Activated T-cell treated with anti-CD3 and anti-CD28 coated beads, Interleukin-2, amount 50 U/mL, for 72 hours (primary cell): Measurements from ENCODE around the gene ACACB. TPM values are rescaled to one million over a fixed set of nuclear protein-coding genes. Genes with fewer than 3 reads are reported as not detected.
"Not testable (repeated sequence)": the region's sequence is repeated elsewhere in the genome, so short reads cannot be mapped to it uniquely, and the experiment has no call there.

Source experiments
- ATAC-seq, 2 donors: fragments of 150-1000 bp; cut with Tn5 transposase; replicated peaks in 1 of 2; 2 replicates each; pipeline ENCODE4 v1.10.0; 2021; ENCODE audit warnings: moderate library complexity in 2 of 2, mild to moderate bottlenecking in 1 of 2
- DNase-seq, 2 donors: peaks; one replicate each; pipeline ENCODE4 v3.0.0; 2021 to 2022; ENCODE audit warnings: mixed read lengths in 1 of 2
- H3K27ac Mint-ChIP-seq: one replicate; pipeline ENCODE4 v1.8.0; 2022; ENCODE audit warnings: mild to moderate bottlenecking, moderate library complexity, mixed read lengths
- H3K27me3 Mint-ChIP-seq: one replicate; pipeline ENCODE4 v1.8.0; 2022; ENCODE audit warnings: low read depth, mixed read lengths
- H3K36me3 Mint-ChIP-seq, 2 donors: one replicate each; pipeline ENCODE4 v1.8.0; 2022; ENCODE audit warnings: mixed read lengths in 2 of 2, mild to moderate bottlenecking in 1 of 2; ENCODE audit not compliant: insufficient read depth in 2 of 2
- H3K4me1 Mint-ChIP-seq: one replicate; pipeline ENCODE4 v1.8.0; 2022; ENCODE audit warnings: low read depth, mixed read lengths
- H3K4me3 Mint-ChIP-seq, 2 donors: one replicate each; pipeline ENCODE4 v1.8.0; 2022; ENCODE audit warnings: mild to moderate bottlenecking in 2 of 2, mixed read lengths in 2 of 2, moderate library complexity in 2 of 2
- H3K9me3 Mint-ChIP-seq, 2 donors: one replicate each; pipeline ENCODE4 v1.8.0; 2022; ENCODE audit warnings: mixed read lengths in 2 of 2
- total RNA-seq, 2 donors: library from RNA; stranded (reverse); gene quantifications; one replicate each; pipeline ENCODE4 v1.2.3, GENCODE V29; 2022

ACACB gene
- total RNA-seq, 2 donors from 2014 or later: 10.2 to 12.2 TPM

GRCh38 chr12:109157986-109158385 lies 41.6 kb downstream of the ACACB start:
- ATAC-seq: no peak
- DNase-seq: no peak
- peaks cover 18% of the 10 kb centered on the region for H3K4me1 Mint-ChIP-seq
- no peaks in the 10 kb centered on the region for H3K27me3 Mint-ChIP-seq
- no peaks in the 10 kb centered on the region for H3K9me3 Mint-ChIP-seq
- H3K36me3 Mint-ChIP-seq: no peaks in the 10 kb centered on the region
- H3K27ac Mint-ChIP-seq: no peak overlapping the region
- H3K4me3 Mint-ChIP-seq: no peak overlapping the region

GRCh38 chr12:109160433-109160832 lies 44.0 kb downstream of the ACACB start:
- Mint-ChIP-seq H3K36me3 (no peaks in the 10 kb centered on the region), H3K27ac (no peak overlapping the region), H3K9me3 (no peaks in the 10 kb centered on the region), H3K27me3 (no peaks in the 10 kb centered on the region), H3K4me1 (peaks cover 2% of the 10 kb centered on the region), H3K4me3 (no peak overlapping the region)
- DNase-seq (no peak), ATAC-seq (no peak)

- ATAC-seq (no peak), DNase-seq (no peak)
- Mint-ChIP-seq H3K4me1 (no peaks in the 10 kb centered on the region), H3K36me3 (no peaks in the 10 kb centered on the region), H3K27ac (no peak overlapping the region), H3K4me3 (no peak overlapping the region), H3K9me3 (no peaks in the 10 kb centered on the region), H3K27me3 (no peaks in the 10 kb centered on the region)
These were observed 44.5 kb downstream of the ACACB start for GRCh38 chr12:109160873-109161272.

GRCh38 chr12:109162551-109162950 lies 46.2 kb downstream of the ACACB start:
- H3K9me3 Mint-ChIP-seq: no peaks in the 10 kb centered on the region
- no peak overlapping the region for H3K4me3 Mint-ChIP-seq
- no peaks in the 10 kb centered on the region for H3K27me3 Mint-ChIP-seq
- H3K36me3 Mint-ChIP-seq: no peaks in the 10 kb centered on the region
- no peaks in the 10 kb centered on the region for H3K4me1 Mint-ChIP-seq
- DNase-seq: no peak
- ATAC-seq: no peak
- H3K27ac Mint-ChIP-seq: no peak overlapping the region

GRCh38 chr12:109163167-109163566 lies 46.8 kb downstream of the ACACB start:
- H3K4me1 Mint-ChIP-seq: no peaks in the 10 kb centered on the region
- no peaks in the 10 kb centered on the region for H3K27me3 Mint-ChIP-seq
- H3K36me3 Mint-ChIP-seq: no peaks in the 10 kb centered on the region
- no peak for ATAC-seq
- H3K4me3 Mint-ChIP-seq: no peak overlapping the region
- H3K9me3 Mint-ChIP-seq: no peaks in the 10 kb centered on the region
- DNase-seq: no peak
- H3K27ac Mint-ChIP-seq: no peak overlapping the region

GRCh38 chr12:109165599-109165998 lies 49.2 kb downstream of the ACACB start:
- Mint-ChIP-seq H3K27ac (no peak overlapping the region), H3K4me1 (no peaks in the 10 kb centered on the region), H3K4me3 (no peak overlapping the region), H3K9me3 (no peaks in the 10 kb centered on the region), H3K27me3 (no peaks in the 10 kb centered on the region), H3K36me3 (peaks cover 1 to 2% of the 10 kb centered on the region in 2 donors)
- ATAC-seq (no peak), DNase-seq (no peak)

GRCh38 chr12:109166371-109166770 lies 50.0 kb downstream of the ACACB start:
- no peak overlapping the region for H3K27ac Mint-ChIP-seq
- DNase-seq (no peak), ATAC-seq (no peak)
- peaks cover 1 to 2% of the 10 kb centered on the region in 2 donors for H3K36me3 Mint-ChIP-seq
- no peaks in the 10 kb centered on the region for H3K27me3 Mint-ChIP-seq
- H3K9me3 Mint-ChIP-seq: no peaks in the 10 kb centered on the region
- no peaks in the 10 kb centered on the region for H3K4me1 Mint-ChIP-seq
- no peak overlapping the region for H3K4me3 Mint-ChIP-seq

GRCh38 chr12:109167781-109168180 lies 51.4 kb downstream of the ACACB start:
- ATAC-seq: no peak
- peaks cover 4 to 10% of the 10 kb centered on the region in 2 donors for H3K36me3 Mint-ChIP-seq
- H3K9me3 Mint-ChIP-seq: no peaks in the 10 kb centered on the region
- H3K27ac Mint-ChIP-seq: no peak overlapping the region
- no peak overlapping the region for H3K4me3 Mint-ChIP-seq
- DNase-seq: no peak
- no peaks in the 10 kb centered on the region for H3K4me1 Mint-ChIP-seq
- H3K27me3 Mint-ChIP-seq: no peaks in the 10 kb centered on the region

- Mint-ChIP-seq H3K27me3 (no peaks in the 10 kb centered on the region), H3K36me3 (peaks cover 6 to 10% of the 10 kb centered on the region in 2 donors)
These were observed 52.9 kb downstream of the ACACB start for GRCh38 chr12:109169262-109169661.

GRCh38 chr12:109169686-109170085 lies 53.3 kb downstream of the ACACB start:
- no peak for DNase-seq
- Mint-ChIP-seq H3K4me3 (no peak overlapping the region), H3K27ac (no peak overlapping the region), H3K27me3 (no peaks in the 10 kb centered on the region), H3K36me3 (peaks cover 6 to 10% of the 10 kb centered on the region in 2 donors), H3K9me3 (no peaks in the 10 kb centered on the region), H3K4me1 (peaks cover 5% of the 10 kb centered on the region)
- ATAC-seq: no peak

More at GRCh38 chr12:109169262-109169661, 52.9 kb downstream of the ACACB start:
- Mint-ChIP-seq H3K9me3 (no peaks in the 10 kb centered on the region), H3K27ac (no peak overlapping the region), H3K4me3 (no peak overlapping the region), H3K4me1 (peaks cover 5% of the 10 kb centered on the region)
- ATAC-seq: no peak
- no peak for DNase-seq

GRCh38 chr12:109170324-109170723 lies 53.9 kb downstream of the ACACB start:
- ATAC-seq (no peak), DNase-seq (no peak)
- Mint-ChIP-seq H3K9me3 (no peaks in the 10 kb centered on the region), H3K36me3 (peaks cover 6 to 10% of the 10 kb centered on the region in 2 donors), H3K4me1 (peaks cover 5% of the 10 kb centered on the region), H3K27me3 (no peaks in the 10 kb centered on the region), H3K27ac (no peak overlapping the region), H3K4me3 (no peak overlapping the region)

GRCh38 chr12:109172787-109173186 lies 56.4 kb downstream of the ACACB start:
- not testable (repeated sequence) for ATAC-seq, H3K27me3 Mint-ChIP-seq, H3K9me3 Mint-ChIP-seq, H3K4me1 Mint-ChIP-seq, H3K36me3 Mint-ChIP-seq, DNase-seq, H3K4me3 Mint-ChIP-seq, H3K27ac Mint-ChIP-seq

GRCh38 chr12:109173443-109174240 lies 57.3 kb downstream of the ACACB start:
- peaks cover 5% of the 10 kb centered on the region for H3K4me1 Mint-ChIP-seq
- no peaks in the 10 kb centered on the region for H3K27me3 Mint-ChIP-seq
- no peak overlapping the region for H3K4me3 Mint-ChIP-seq
- DNase-seq (no peak), ATAC-seq (no peak)
- H3K9me3 Mint-ChIP-seq: no peaks in the 10 kb centered on the region
- no peak overlapping the region for H3K27ac Mint-ChIP-seq
- H3K36me3 Mint-ChIP-seq: peaks cover 6 to 10% of the 10 kb centered on the region in 2 donors

GRCh38 chr12:109174468-109174867 lies 58.1 kb downstream of the ACACB start:
- no peaks in the 10 kb centered on the region for H3K9me3 Mint-ChIP-seq
- no peak for ATAC-seq
- peaks cover 6 to 10% of the 10 kb centered on the region in 2 donors for H3K36me3 Mint-ChIP-seq
- no peaks in the 10 kb centered on the region for H3K27me3 Mint-ChIP-seq
- H3K4me3 Mint-ChIP-seq: no peak overlapping the region
- H3K27ac Mint-ChIP-seq: no peak overlapping the region
- no peak for DNase-seq
- peaks cover 5% of the 10 kb centered on the region for H3K4me1 Mint-ChIP-seq
